ENCODE results near the gene SMIM10.
"Not testable (repeated sequence)": the region's sequence is repeated elsewhere in the genome, so short reads cannot be mapped to it uniquely, and the experiment has no call there.

Gene SMIM10

GRCh38 chrX:134990801-134991481, at the start of gene SMIM10:
Gene SMIM10 (plus strand): TSS chrX:134990991. CDS start chrX:134991096, 105 bp downstream.
- FAIRE-seq = no peak

DNA sequence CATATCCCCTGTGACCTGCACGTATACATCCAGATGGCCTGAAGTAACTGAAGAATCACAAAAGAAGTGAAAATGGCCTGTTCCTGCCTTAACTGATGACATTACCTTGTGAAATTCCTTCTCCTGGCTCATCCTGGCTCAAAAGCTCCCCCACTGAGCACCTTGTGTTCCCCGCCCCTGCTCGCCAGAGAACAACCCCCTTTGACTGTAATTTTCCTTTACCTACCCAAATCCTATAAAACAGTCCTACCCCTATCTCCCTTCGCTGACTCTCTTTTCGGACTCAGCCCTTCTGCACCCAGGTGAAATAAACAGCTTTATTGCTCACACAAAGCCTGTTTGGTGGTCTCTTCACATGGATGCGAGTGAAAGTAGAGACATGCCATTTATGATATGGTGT, 44.4 kb upstream of the SMIM10 start:
- not testable (repeated sequence) for FAIRE-seq

GRCh38 chrX:134948333-134949241, 42.2 kb upstream of the SMIM10 start:
- FAIRE-seq = no peak

DNA sequence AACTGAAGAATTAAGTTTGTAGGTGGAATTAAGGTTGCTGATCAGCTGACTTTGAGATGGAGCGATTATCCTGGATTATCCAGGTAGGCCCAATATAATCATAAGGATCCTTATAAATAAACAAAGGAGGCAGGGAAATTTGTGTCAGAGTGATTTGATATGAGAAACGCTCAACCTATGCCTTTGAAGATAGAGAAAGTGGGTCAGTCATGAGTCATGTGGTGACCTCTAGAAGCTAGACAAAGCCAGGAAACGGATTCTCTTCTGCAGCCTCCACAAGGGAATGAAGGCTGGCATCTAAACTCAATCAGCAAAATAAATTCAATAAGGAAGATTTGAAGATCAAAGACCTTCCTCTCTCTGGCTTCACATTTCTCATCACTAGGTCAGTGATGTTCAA, 41.5 kb upstream of the SMIM10 start:
- FAIRE-seq = no peak

- FAIRE-seq = no peak
These were observed 33.0 kb upstream of the SMIM10 start for GRCh38 chrX:134957836-134958235.

DNA sequence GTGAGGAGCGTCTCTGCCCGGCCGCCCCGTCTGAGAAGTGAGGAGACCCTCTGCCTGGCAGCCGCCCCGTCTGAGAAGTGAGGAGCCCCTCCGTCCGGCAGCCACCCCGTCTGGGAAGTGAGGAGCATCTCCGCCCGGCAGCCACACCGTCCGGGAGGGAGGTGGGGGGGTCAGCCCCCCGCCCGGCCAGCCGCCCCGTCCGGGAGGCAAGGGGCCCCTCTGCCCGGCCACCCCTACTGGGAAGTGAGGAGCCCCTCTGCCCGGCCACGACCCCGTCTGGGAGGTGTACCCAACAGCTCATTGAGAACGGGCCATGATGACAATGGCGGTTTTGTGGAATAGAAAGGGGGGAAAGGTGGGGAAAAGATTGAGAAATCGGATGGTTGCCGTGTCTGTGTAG, 30.4 kb upstream of the SMIM10 start:
- FAIRE-seq = not testable (repeated sequence)

DNA sequence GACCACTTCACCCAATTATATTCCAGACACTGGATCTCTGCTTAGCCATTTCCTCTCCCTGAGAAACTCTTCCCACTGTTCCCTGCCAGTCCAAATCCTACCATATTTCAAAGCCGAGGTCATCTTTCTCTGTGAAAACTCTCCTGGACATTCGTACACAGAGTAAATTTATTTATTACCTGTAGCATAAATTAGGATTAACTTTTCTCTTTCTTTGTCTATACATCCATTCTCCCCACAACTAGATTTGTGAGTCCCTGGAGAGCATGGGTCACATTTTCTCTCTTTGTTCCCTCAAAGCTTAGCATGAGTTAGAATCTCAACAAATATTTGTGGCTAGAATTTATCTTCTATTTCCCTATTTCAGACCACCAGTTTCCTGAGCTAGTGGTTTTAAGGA, 27.8 kb upstream of the SMIM10 start:
- FAIRE-seq = no peak

GRCh38 chrX:134969726-134970125, 21.1 kb upstream of the SMIM10 start:
- no peak for FAIRE-seq

DNA sequence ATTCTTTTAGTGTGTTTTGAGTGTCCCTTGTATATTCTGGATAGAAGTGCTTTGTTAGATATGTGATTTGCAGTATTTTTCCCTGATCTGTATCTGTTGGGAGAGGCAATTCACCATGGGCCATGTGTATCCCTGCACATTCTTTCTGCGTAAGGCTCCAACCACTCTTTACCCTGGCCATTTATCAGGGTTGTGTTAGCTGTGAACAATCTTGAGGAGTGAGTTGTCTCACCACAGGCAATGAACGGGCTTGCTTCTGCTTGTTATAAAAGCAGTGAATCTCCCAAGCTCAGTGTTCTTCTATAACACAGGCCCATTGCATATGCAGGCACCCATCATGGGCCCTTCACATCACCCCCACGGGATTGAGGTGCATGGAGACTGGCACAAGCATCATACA, 18.9 kb upstream of the SMIM10 start:
- FAIRE-seq = no peak

- FAIRE-seq = no peak
These were observed 15.3 kb upstream of the SMIM10 start for GRCh38 chrX:134975516-134975915.

- no peak for FAIRE-seq
These were observed 8.9 kb upstream of the SMIM10 start for GRCh38 chrX:134981910-134982309.

DNA sequence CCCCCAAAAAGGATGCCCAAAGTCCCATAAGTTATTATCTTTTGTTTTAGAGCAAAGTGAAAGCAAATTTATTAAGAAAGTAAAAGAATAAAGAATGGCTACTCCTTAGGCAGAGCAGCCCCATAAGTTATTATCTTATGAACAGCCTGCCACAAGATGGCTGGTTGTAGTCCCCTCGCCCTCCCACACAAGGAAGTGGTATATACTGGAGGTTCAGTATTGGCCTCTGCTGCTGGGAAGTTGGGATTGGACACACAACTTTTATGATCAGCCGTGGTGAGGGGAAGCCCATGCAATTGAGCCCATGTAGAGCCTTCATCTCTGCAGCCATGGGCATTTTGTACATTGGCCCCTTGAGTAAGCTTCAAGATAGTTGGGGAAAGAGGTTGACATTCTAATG, 8.0 kb upstream of the SMIM10 start:
- no peak for FAIRE-seq

DNA sequence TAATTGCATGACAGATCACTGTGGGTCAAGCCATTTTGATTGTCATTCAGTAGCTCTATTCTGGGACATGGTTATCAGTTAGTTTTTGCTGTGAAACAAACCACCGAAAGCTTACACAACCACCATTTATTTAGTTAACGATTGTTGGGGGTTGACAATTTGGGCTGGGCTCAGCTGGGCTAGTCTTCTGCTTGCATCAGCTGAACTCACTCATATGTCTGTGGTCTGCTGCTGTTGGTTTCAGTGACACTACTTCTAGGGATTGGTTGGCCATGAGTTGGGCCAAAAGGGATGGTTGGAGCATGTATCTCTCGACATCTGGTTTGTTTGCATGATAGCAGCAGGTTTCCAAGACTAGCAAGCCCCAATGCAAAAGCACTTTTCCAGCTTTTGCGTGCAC, 5.3 kb upstream of the SMIM10 start:
- no peak for FAIRE-seq

- no peak for FAIRE-seq
These were observed 353 bp upstream of the SMIM10 start for GRCh38 chrX:134990475-134990800.

- no peak for FAIRE-seq
These were observed 6.9 kb downstream of the SMIM10 start for GRCh38 chrX:134997646-134998045.

DNA sequence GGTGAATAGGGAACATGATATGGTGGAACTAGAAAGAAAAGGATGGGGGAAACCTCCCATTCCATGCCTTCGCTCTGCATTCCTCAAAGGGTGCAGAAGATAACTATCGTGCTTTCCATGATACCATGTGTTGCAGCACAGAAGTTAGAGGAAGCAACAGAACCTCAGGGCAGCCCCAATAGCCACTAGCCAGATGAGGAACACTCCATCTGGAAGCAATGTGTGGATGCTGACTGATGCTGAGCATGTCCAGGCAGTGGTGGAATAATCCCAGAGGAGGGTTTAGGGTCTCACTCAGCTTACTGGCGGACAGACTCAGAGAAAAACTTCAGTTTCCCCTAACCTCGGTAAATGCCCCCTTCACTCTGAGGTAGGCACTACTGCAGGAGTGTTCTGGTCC, 7.5 kb downstream of the SMIM10 start:
- FAIRE-seq = no peak

- FAIRE-seq = peak; percentile 79
These were observed 8.7 kb downstream of the SMIM10 start for GRCh38 chrX:134999469-134999868.

GRCh38 chrX:135000516-135000915, 9.7 kb downstream of the SMIM10 start:
- no peak for FAIRE-seq

DNA sequence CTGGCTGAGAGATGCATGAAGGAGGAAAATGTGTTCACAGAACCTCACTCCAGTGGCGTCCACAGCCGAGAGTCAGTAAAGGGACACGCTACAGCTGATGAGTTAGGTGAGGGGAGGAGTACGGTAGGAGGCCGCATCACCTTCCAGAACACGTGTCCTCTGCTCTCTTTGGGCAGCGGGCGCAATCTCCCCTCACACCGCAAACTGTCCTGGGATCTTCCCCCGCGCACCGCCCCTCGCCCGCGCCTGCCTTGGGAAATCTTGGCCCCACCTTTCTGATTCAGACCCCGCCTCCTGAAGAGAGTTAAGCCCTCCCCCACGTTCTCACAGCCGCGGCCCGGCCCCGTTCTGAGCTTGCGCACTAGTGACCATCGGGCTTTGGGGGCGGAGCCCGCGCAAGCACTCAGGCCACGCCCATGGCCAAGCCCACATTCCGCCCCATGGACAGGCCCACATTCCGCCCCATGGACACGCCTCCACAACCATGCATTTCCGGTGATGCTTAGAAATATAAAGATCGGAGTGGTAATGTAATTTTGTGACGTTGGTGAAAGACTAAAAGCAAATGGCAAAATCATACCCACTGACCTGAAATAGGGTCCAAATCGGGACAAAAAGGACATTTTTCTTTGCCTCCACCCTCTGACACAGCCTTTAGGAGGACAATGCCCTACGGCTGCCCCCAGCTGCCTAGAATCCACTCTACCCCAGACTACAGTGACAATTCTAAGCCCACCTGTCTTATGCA, 13.3 kb downstream of the SMIM10 start:
- FAIRE-seq = peak; percentile 9

DNA sequence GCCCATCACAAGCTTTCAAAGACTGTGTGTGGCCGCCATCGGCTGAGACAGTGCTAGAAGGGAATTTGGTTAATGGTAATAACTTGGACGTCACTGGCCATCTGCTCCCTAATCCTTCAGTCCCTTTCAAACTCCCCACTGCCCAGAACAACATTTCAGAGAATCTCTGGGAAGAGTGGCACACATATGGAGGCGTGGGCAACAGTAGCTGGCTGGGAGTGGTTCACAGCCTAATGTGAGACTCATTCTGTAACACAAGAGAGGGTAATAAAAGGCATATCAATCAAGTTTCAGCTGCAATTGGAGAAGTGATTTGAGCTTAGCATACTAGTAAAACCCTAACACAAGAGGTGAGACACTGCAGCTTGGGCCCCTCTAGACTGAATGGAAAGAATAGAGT, 15.4 kb downstream of the SMIM10 start:
- no peak for FAIRE-seq

DNA sequence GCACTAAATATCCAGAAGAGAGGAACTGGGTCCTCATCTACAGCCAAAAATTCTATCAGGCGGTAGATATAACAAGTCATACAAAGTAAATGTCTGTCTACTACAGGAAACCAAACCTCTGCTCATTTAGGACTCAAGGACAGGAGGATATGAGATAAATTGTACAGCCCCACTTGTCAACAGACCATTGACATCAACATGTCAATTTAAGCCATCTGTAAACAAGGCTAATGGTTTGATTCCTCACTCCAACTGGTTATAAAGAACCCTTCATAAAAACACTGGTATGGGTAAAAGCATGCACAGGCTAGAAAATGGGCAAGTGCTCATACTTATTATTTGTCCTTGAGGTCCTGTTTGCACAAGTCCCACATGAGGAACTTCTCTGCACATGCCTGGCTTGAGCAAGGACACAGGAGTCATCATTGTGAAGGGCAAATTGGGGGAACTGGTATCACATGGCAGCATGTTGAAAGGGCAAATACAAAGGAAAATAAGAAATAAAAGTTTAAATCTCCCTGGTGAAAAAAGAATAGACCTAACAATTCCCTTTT, 18.3 kb downstream of the SMIM10 start:
- FAIRE-seq = no peak

GRCh38 chrX:135009838-135010237, 19.0 kb downstream of the SMIM10 start:
- no peak for FAIRE-seq

DNA sequence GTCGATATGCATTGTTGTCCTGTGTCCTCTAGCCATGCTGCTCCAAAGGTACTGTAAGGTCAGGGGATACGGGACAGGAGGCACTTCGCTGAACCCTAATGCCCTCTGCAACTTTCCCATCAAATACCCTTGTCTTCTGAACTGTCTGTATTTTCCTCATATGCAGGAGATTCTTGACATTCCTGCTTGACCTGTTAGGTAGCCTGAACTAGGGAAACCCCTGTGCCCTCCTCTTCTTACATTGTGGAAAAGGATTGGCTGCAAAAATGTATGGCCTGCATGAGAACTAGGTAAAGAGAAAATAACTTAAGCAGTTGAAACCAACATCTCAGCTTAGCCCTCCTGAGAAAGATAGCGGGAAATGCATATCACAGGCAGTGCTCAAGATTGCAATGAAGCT, 20.1 kb downstream of the SMIM10 start:
- no peak for FAIRE-seq

All from islet of Langerhans (tissue), 1 donor.